ENCODE data around the gene BBS12. TPM values are rescaled to one million over a fixed set of nuclear protein-coding genes. Genes with fewer than 3 reads are reported as not detected.
A peak's percentile ranks its signal among the peaks of the same experiment; 100 is the strongest.

BBS12 gene
- total RNA-seq, 4 donors from 2014 or later = 3.0 to 5.7 (median 4.0) TPM

GRCh38 chr4:122733787-122734120 lies 1.2 kb downstream of the BBS12 start:
- no peak for DNase-seq (ENCODE audit: extremely low spot score)
- H3K4me1 ChIP-seq = peaks cover 10 to 31% (median 21%) of the 10 kb centered on the region in 4 donors
- no peaks in the 10 kb centered on the region for H3K9me3 ChIP-seq
- WGBS = 95% methylated on average over 1 of the region's 1 CpG
- no peaks in the 10 kb centered on the region for H3K36me3 ChIP-seq
- intact Hi-C loops (cut with DNase I) = no loop called here
- H3K4me3 ChIP-seq = peak overlapping the region; percentile 73 to 79 (median 78)
- TF ChIP-seq CTCF (IDR thresholded peaks at IDR 0.05) (no peak), POLR2A (IDR thresholded peaks at IDR 0.05; ENCODE audit: low read depth) (no peak), EP300 (IDR thresholded peaks at IDR 0.05) (no peak), POLR2AphosphoS5 (IDR thresholded peaks at IDR 0.05) (no peak)
- no peaks in the 10 kb centered on the region for H3K27me3 ChIP-seq
- H3K27ac ChIP-seq (replicated peaks in 1 of 4) = peak overlapping the region; percentile 84 to 92 (median 86)

GRCh38 chr4:122739174-122739573 lies 6.7 kb downstream of the BBS12 start:
- Histone ChIP-seq H3K27me3 (no peaks in the 10 kb centered on the region), H3K4me3 (no peak overlapping the region), H3K9me3 (no peaks in the 10 kb centered on the region), H3K36me3 (peaks cover 0 to 20% (median 18%) of the 10 kb centered on the region in 4 donors), H3K4me1 (peaks cover under 1 to 9% (median 6%) of the 10 kb centered on the region in 4 donors), H3K27ac (replicated peaks in 1 of 4) (no peak overlapping the region)
- no peak for TF ChIP-seq POLR2AphosphoS5 (IDR thresholded peaks at IDR 0.05)
- DNase-seq (ENCODE audit: extremely low spot score) = no peak
- intact Hi-C loops (cut with DNase I) = no loop called here

- intact Hi-C loops (cut with DNase I) = no loop called here
Observed at GRCh38 chr4:122742933-122743829, 10.7 kb downstream of the BBS12 start.

GRCh38 chr4:122744229-122744628 lies 11.7 kb downstream of the BBS12 start:
- Histone ChIP-seq H3K4me1 (peaks cover 0 to 11% (median 0%) of the 10 kb centered on the region in 4 donors), H3K36me3 (peaks cover 0 to 20% (median 18%) of the 10 kb centered on the region in 4 donors), H3K27ac (replicated peaks in 1 of 4) (no peak overlapping the region), H3K4me3 (no peak overlapping the region), H3K9me3 (no peaks in the 10 kb centered on the region), H3K27me3 (no peaks in the 10 kb centered on the region)
- 57% methylated on average over 1 of the region's 1 CpG for whole genome bisulfite sequencing
- TF ChIP-seq POLR2AphosphoS5 (IDR thresholded peaks at IDR 0.05) = peak in 1 of 2 donors; percentile 53
- no peak for TF ChIP-seq CTCF (IDR thresholded peaks at IDR 0.05)
- no peak for TF ChIP-seq POLR2A (IDR thresholded peaks at IDR 0.05; ENCODE audit: low read depth)
- no peak for TF ChIP-seq EP300 (IDR thresholded peaks at IDR 0.05)
- DNase-seq (ENCODE audit: extremely low spot score) = no peak
- intact Hi-C loops (cut with DNase I) = no loop called here

More at GRCh38 chr4:122742933-122743829, 10.7 kb downstream of the BBS12 start:
- H3K4me3 ChIP-seq = no peak overlapping the region
- H3K9me3 ChIP-seq = no peaks in the 10 kb centered on the region
- H3K27me3 ChIP-seq = no peaks in the 10 kb centered on the region
- no peak for TF ChIP-seq POLR2AphosphoS5 (IDR thresholded peaks at IDR 0.05)
- TF ChIP-seq EP300 (IDR thresholded peaks at IDR 0.05) = no peak
- no peak for TF ChIP-seq POLR2A (IDR thresholded peaks at IDR 0.05; ENCODE audit: low read depth)
- no peak for TF ChIP-seq CTCF (IDR thresholded peaks at IDR 0.05)
- H3K36me3 ChIP-seq = peaks cover 0 to 20% (median 18%) of the 10 kb centered on the region in 4 donors
- H3K27ac ChIP-seq (replicated peaks in 1 of 4) = no peak overlapping the region
- no peak for DNase-seq (ENCODE audit: extremely low spot score)
- 86% methylated on average over 15 of the region's 15 CpGs for WGBS
- peaks cover 0 to 11% (median 0%) of the 10 kb centered on the region in 4 donors for H3K4me1 ChIP-seq

- intact Hi-C loops (cut with DNase I) = no loop called here
- DNase-seq (ENCODE audit: extremely low spot score) = no peak
- no peak for TF ChIP-seq POLR2AphosphoS5 (IDR thresholded peaks at IDR 0.05)
- no peak for TF ChIP-seq CTCF (IDR thresholded peaks at IDR 0.05)
- TF ChIP-seq EP300 (IDR thresholded peaks at IDR 0.05) = no peak
- TF ChIP-seq POLR2A (IDR thresholded peaks at IDR 0.05; ENCODE audit: low read depth) = no peak
- WGBS = 90% methylated on average over 2 of the region's 2 CpGs
- Histone ChIP-seq H3K4me1 (peaks cover 0 to 11% (median 0%) of the 10 kb centered on the region in 4 donors), H3K9me3 (no peaks in the 10 kb centered on the region), H3K27ac (replicated peaks in 1 of 4) (no peak overlapping the region), H3K27me3 (no peaks in the 10 kb centered on the region), H3K4me3 (no peak overlapping the region), H3K36me3 (peaks cover 0 to 20% (median 18%) of the 10 kb centered on the region in 4 donors)
Observed at GRCh38 chr4:122746485-122746965, 14.0 kb downstream of the BBS12 start.

All from esophagus muscularis mucosa (tissue), 4 donors.